ENCODE data around the gene SDK1. TPM values are rescaled to one million over a fixed set of nuclear protein-coding genes. Genes with fewer than 3 reads are reported as not detected.

Gene SDK1
- polyA plus RNA-seq, 2 of the 4 experiments (the other 2 are of a cell fraction) = 0.12 to 0.28 TPM

DNA sequence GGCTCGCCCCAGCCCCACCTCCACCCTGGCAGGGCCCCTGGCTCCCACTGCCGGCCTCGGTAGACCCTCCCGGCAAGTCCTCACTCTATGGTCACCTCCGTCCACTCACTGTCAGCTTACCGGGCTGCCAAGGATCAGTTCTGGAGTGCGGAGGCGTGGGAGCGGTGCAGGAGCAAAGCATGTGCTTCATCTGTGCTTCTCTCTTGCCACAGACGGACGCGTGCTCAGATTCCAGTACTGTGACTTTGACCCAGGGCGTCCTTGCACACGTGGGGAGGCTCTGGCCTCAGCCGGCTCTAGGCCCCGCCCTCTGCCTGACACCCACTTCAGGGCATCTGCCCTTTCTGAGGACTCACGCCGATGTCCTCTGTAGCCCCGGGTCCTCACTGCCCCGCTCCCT, 833.6 kb downstream of the SDK1 start (continued):
- TF ChIP-seq HOXB13 (CRISPR knock-in tag; IDR thresholded peaks at IDR 0.05; ENCODE audit: low read depth) = no peak

- TF ChIP-seq SREBF2 (IDR thresholded peaks at IDR 0.05) (no peak), MAZ (IDR thresholded peaks at IDR 0.05; ENCODE audit: borderline replicate concordance, low read depth, low read length) (no peak), BHLHE40 (IDR thresholded peaks at IDR 0.05; ENCODE audit: low read depth, low read length) (no peak), FOSB (CRISPR knock-in tag; IDR thresholded peaks at IDR 0.05) (no peak), NR3C1 (IDR thresholded peaks at IDR 0.05) (no peak), ESRRA (IDR thresholded peaks at IDR 0.05; ENCODE audit: borderline replicate concordance, low read length) (no peak), ZSCAN20 (CRISPR knock-in tag; IDR thresholded peaks at IDR 0.05) (no peak), HDAC2 (IDR thresholded peaks at IDR 0.05) (no peak), RAD21 (conservative IDR thresholded peaks at IDR 0.05 in 1 of 2, IDR thresholded peaks at IDR 0.05 in 1 of 2) (no peak)
- TF ChIP-seq, protein P1, sequence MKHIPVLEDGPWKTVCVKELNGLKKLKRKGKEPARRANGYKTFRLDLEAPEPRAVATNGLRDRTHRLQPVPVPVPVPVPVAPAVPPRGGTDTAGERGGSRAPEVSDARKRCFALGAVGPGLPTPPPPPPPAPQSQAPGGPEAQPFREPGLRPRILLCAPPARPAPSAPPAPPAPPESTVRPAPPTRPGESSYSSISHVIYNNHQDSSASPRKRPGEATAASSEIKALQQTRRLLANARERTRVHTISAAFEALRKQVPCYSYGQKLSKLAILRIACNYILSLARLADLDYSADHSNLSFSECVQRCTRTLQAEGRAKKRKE (CRISPR knock-in tag; IDR thresholded peaks at IDR 0.05; ENCODE audit: low read depth) = no peak
- TF ChIP-seq, protein P2, sequence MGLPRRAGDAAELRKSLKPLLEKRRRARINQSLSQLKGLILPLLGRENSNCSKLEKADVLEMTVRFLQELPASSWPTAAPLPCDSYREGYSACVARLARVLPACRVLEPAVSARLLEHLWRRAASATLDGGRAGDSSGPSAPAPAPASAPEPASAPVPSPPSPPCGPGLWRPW (IDR thresholded peaks at IDR 0.05) = no peak
- TF ChIP-seq, protein P3, sequence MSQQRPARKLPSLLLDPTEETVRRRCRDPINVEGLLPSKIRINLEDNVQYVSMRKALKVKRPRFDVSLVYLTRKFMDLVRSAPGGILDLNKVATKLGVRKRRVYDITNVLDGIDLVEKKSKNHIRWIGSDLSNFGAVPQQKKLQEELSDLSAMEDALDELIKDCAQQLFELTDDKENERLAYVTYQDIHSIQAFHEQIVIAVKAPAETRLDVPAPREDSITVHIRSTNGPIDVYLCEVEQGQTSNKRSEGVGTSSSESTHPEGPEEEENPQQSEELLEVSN (IDR thresholded peaks at IDR 0.05; ENCODE audit: borderline replicate concordance, low read depth) = no peak
- WGBS (ENCODE audit: missing lambda C conversion rate) = 59% methylated on average over 12 of the region's 12 CpGs
- FAIRE-seq (no peak), DNase-seq (ENCODE audit: low read depth in 1 of 2, low spot score in 1 of 2) (no peak), ATAC-seq (no peak)
- POLR2A ChIA-PET = no interaction called here
- H3K27ac ChIP-seq = no peak overlapping the region
- H3K9me3 ChIP-seq = no peaks in the 10 kb centered on the region
- CTCF ChIA-PET = interaction anchor here (2.4 kb wide), 1 partner anchor 10 kb away, joined by 5 read pairs; no protein-coding TSS in a partner anchor
- H3K4me1 ChIP-seq = no peaks in the 10 kb centered on the region
- no peak overlapping the region for H3K4me3 ChIP-seq
- H3K4me2 ChIP-seq = no peak overlapping the region
Observed at GRCh38 chr7:4135301-4135700, 834.2 kb downstream of the SDK1 start.

DNA sequence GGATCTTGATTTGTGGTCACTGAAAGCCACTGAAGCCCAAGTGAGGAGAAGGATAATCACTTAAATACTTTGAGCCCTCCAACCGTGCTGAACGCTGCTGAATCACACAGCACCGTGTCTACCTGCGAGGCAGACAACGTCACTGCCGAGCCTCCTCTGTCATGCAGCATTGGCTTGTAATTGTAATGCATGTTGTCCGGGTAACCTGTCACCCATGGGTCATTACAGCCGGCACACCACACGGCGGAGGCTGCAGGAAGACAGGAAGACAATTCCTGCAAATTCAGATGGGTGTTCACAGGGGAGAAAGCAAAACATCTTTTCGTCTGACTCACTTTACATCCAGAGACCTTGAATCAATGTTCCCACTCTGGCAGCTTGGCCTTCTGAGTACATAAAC, 835.0 kb downstream of the SDK1 start:
- ATAC-seq = no peak
- no peak overlapping the region for H3K4me3 ChIP-seq
- TF ChIP-seq, protein P4, sequence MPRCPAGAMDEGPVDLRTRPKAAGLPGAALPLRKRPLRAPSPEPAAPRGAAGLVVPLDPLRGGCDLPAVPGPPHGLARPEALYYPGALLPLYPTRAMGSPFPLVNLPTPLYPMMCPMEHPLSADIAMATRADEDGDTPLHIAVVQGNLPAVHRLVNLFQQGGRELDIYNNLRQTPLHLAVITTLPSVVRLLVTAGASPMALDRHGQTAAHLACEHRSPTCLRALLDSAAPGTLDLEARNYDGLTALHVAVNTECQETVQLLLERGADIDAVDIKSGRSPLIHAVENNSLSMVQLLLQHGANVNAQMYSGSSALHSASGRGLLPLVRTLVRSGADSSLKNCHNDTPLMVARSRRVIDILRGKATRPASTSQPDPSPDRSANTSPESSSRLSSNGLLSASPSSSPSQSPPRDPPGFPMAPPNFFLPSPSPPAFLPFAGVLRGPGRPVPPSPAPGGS (IDR thresholded peaks at IDR 0.05) = no peak
- TF ChIP-seq PHF8 (IDR thresholded peaks at IDR 0.05; ENCODE audit: borderline replicate concordance, low read depth) (no peak), HMGXB4 (CRISPR knock-in tag; IDR thresholded peaks at IDR 0.05; ENCODE audit: borderline replicate concordance) (no peak), GATA3 (IDR thresholded peaks at IDR 0.05; ENCODE audit: borderline replicate concordance) (no peak), HOXB13 (CRISPR knock-in tag; IDR thresholded peaks at IDR 0.05; ENCODE audit: low read depth) (no peak), HOXB5 (CRISPR knock-in tag; IDR thresholded peaks at IDR 0.05) (no peak), HDAC2 (IDR thresholded peaks at IDR 0.05) (no peak), EHMT2 (IDR thresholded peaks at IDR 0.05; ENCODE audit: low read depth) (no peak), CEBPB (IDR thresholded peaks at IDR 0.05) (no peak), EHF (CRISPR knock-in tag; IDR thresholded peaks at IDR 0.05) (no peak), POLR2A (IDR thresholded peaks at IDR 0.05; ENCODE audit: low read length) (no peak), REST (IDR thresholded peaks at IDR 0.05) (no peak)
- TF ChIP-seq, protein P5, sequence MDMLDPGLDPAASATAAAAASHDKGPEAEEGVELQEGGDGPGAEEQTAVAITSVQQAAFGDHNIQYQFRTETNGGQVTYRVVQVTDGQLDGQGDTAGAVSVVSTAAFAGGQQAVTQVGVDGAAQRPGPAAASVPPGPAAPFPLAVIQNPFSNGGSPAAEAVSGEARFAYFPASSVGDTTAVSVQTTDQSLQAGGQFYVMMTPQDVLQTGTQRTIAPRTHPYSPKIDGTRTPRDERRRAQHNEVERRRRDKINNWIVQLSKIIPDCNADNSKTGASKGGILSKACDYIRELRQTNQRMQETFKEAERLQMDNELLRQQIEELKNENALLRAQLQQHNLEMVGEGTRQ (IDR thresholded peaks at IDR 0.05) = no peak
- TF ChIP-seq, protein P6, sequence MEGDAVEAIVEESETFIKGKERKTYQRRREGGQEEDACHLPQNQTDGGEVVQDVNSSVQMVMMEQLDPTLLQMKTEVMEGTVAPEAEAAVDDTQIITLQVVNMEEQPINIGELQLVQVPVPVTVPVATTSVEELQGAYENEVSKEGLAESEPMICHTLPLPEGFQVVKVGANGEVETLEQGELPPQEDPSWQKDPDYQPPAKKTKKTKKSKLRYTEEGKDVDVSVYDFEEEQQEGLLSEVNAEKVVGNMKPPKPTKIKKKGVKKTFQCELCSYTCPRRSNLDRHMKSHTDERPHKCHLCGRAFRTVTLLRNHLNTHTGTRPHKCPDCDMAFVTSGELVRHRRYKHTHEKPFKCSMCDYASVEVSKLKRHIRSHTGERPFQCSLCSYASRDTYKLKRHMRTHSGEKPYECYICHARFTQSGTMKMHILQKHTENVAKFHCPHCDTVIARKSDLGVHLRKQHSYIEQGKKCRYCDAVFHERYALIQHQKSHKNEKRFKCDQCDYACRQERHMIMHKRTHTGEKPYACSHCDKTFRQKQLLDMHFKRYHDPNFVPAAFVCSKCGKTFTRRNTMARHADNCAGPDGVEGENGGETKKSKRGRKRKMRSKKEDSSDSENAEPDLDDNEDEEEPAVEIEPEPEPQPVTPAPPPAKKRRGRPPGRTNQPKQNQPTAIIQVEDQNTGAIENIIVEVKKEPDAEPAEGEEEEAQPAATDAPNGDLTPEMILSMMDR (IDR thresholded peaks at IDR 0.05) = no peak
- CTCF ChIA-PET = interaction anchor here (1.0 to 2.4 kb wide), 3 partner anchors 10 to 476 kb away, joined by 3 to 5 read pairs (median 4); no protein-coding TSS in a partner anchor
- H3K4me1 ChIP-seq = no peaks in the 10 kb centered on the region
- WGBS (ENCODE audit: missing lambda C conversion rate) = 49% methylated on average over 11 of the region's 11 CpGs
- H3K9me3 ChIP-seq = no peaks in the 10 kb centered on the region
- H3K27ac ChIP-seq = no peak overlapping the region
- no peak overlapping the region for H3K4me2 ChIP-seq
- FAIRE-seq = no peak
- no peak for DNase-seq (ENCODE audit: low read depth in 1 of 2, low spot score in 1 of 2)
- POLR2A ChIA-PET = no interaction called here

Data from A549 (cell line).